Left cardiac atrium (tissue), 4 donors: Measurements from ENCODE around the gene DNAJC11. TPM values are rescaled to one million over a fixed set of nuclear protein-coding genes. Genes with fewer than 3 reads are reported as not detected.

ENCODE experiments used
- ATAC-seq, 2 donors: fragments of 200-7000 bp; cut with Tn5 transposase; one replicate each; pipeline ENCODE4 v1.9.1; 2020; ENCODE audit warnings: mild to moderate bottlenecking in 2 of 2, moderate library complexity in 2 of 2
- DNase-seq: peaks from one replicate; pipeline ENCODE4 v3.0.0-alpha.2; 2020
- intact Hi-C, 2 donors: fragments of 100-400 bp; cut with DNase I; formaldehyde crosslinking; loops; one replicate each; pipeline versions ENCODE4 v1.14.1 to v1.15.1; 2022 to 2023
- total RNA-seq, 2 donors: library from RNA; stranded (reverse); fragmentation: NEBNext Ultra II Directional; extraction: Animal tissue kit (Norgen Biotek cat#: 25700); gene quantifications; one replicate each; pipeline ENCODE4 v1.2.1, GENCODE V29; 2021
- donor health status: DM: no; HTN: yes; CAD: no.
- donor health status: DM: no; HTN: yes; CAD: no; lungs with severe emphysema.
- donor health status: DM: yes; HTN: yes; CAD: no.
- donor health status: Dilated cardiomyopathy.

Gene DNAJC11
- total RNA-seq, 2 donors from 2014 or later, result 54.5 to 57.1 TPM

DNA sequence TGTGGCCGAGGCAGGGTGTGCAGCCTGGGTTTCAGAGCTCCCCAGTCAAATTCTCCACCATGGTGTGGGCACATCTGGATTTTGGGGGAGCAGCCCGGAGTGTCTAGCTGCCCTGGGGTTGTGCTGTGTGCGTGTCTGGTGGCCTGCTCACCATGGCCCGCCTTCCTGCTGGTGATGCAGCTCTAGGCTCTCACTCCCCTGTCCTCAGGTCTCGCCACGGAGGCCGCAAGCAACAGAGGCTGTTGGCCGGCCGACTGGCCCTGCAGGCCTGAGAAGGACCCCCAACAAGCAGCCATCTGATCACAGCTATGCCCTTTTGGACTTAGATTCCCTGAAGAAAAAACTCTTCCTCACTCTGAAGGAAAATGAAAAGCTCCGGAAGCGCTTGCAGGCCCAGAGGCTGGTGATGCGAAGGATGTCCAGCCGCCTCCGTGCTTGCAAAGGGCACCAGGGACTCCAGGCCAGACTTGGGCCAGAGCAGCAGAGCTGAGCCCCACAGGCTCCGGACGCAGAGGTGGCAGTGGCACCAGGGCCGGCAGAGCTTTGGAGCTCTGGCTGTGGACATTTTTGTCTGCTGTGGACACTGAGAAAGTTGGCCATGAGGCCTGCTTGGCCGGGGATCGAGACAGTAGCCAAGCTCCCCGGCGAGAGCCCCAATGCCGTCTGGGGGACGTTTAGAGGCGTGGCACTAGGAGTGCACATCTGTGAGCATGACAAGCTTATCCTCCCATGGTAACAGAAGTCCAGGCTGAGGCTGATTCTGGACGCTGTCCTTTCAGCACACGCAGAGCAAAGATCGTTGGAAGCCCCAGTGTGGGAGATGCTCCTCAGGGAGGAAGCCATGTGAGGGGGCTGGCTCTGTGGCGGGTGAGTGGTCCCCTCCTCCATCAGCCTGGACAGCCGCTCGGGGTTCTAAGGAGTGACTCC is 68.8 kb downstream of the DNAJC11 start:
- no peak for DNase-seq
- no peak for ATAC-seq
- intact Hi-C loops, result no loop called here

DNA sequence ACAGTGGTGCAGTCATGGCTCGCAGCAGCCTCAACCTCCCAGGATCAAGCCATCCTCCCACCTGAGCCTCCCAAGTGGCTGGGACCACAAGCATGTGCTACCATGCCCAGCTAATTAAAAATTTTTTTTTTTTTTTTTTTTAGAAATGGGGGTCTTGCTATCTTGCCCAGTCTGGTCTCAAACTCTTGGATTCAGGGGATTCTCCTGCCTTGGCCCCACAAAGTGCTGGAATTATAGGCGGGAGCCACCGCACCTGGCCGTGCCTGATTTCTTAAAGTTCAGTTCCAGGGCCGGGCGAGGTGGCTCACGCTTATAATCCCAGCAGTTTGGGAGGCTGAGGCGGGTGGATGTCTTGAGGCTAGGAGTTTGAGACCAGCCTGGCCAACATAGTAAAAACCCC is 70.6 kb downstream of the DNAJC11 start:
- intact Hi-C loops, result no loop called here
- ATAC-seq (no peak), DNase-seq (no peak)

DNA sequence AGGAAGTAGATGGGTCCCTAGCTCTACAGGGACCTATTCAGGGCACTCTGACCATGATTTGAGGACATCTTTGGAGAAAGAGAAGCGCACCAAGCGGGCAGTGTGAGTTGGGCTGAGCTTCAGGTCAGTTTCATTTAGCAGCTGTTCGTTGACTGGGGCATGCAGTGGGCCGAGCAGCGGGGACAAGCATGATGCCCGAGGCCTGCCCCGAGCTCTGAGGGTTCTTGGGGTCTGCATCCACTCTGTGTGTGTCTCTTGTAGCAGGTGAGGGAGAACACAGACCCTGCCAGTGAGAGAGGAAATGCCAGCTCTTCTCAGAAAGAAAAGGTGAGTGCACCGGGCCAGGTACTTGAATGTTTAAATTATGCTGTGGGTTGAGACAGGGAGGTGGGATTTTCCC is 71.6 kb downstream of the DNAJC11 start:
- intact Hi-C loops, result no loop called here
- DNase-seq (no peak), ATAC-seq (no peak)

DNA sequence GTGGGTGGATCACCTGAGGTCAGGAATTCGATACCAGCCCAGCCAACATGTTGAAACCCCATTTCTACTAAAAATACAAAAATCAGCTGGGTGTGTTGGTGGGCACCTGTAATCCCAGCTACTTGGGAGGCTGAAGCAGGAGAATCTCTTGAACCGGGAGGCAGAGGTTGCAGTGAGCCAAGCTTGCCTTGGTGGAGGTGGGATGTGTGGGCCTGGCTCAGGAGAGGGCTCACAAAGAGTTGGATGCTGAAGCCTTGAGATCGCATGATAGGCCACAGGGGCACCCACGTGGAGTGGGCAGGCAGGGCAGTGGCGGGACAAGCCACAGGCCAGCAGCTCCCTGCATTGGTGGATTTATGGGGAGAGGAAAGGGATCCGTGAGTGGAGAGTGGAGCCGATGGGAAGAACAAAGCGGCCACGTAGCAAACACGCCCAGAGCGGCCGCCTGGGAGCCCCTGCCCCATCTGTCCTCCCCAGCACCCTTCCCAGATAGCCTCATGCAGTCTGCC is 72.6 kb downstream of the DNAJC11 start:
- DNase-seq, result no peak
- ATAC-seq, result no peak
- intact Hi-C loops, result loop anchor here in 1 of 2 donors (5.0 kb wide), 1 partner anchor 47 kb away; no protein-coding TSS in a partner anchor

DNA sequence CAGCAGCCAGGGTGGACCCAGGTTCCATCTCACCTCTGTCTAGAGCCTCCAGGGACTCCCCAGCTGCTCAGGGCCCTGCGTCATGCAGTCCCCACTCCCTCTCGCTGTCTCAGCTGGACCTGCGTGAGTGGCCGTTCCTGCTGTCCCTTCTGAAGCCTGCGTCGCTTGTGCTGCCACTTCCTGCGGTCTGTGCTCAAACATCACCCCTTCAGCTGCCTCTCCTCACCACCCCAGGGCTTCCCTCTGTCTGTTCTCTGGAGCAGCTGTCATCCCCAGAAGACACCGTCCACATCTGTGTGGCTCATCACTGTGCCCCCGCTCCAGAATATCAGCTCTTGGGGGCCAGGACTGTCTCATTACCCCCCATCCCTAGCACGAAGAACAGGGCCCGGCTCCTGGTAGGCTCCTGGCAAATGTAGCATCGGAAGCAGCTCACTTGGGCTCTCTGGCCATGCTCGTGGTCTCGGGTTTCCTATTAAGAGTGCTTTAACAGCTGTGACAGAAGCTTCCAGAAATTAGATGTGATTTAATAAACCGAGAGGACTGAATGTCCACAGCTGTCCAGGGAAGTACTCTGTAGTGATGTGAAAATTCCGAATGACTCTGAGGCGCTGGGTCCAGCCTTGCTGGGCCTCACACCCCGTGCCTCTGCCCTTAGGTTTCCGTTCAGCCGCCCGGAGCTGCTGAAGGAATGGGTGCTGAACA is 73.6 kb downstream of the DNAJC11 start:
- intact Hi-C loops, result loop anchor here in 1 of 2 donors (5.0 kb wide), 1 partner anchor 46 kb away; no protein-coding TSS in a partner anchor
- ATAC-seq (no peak), DNase-seq (no peak)

DNA sequence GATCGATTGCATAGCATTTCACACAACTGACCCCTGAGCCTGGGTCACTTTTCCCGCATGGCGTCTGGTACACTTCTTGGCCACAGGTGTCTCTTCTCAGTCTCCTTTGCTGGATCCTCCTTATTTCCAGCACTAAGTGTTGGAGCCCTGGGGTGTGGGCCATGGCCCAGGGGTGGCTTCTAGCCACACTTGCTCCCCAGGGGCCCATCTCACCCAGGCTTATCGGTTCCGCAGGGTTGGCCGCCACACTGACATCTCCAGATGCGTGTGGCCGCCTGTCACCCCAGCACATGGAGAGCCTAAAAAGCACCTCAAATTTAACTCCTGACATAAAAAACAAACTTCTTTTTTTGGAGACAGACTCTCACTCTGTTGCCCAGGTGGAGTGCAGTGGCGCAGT is 74.6 kb downstream of the DNAJC11 start:
- no peak for ATAC-seq
- intact Hi-C loops, result loop anchor here in 1 of 2 donors (5.0 kb wide), 1 partner anchor 45 kb away; no protein-coding TSS in a partner anchor
- DNase-seq, result no peak

DNA sequence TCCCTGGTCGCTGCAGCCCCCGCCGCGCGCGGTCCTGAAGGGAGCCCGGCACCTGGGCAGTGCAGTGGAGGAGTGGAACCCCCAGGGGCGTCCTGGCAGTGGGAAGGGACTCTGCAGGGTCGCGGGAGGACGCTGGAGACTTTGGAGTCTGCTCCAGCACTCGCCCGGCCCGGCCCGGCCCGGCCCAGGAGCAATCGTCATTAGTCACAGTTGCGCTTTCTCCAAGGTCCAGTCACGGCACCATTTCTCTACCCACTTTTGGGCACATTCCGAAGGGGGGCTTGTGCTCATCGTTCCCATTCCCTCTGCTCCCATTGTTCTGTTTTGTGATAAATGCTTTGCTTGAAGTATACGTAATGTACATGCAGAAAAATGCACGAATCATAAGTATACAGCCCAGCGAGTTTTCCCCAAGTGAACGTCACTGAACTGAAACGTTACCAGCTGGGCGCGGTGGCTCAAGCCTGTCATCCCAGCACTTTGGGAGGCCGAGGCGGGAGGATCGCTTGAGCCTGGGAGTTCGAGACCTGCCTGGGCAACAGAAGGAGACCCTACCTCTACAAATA is 75.9 kb downstream of the DNAJC11 start:
- intact Hi-C loops, result loop anchor here in 1 of 2 donors (5.0 kb wide), 1 partner anchor 43 kb away; no protein-coding TSS in a partner anchor
- no peak for DNase-seq
- ATAC-seq, result peak; percentile 9 to 32

DNA sequence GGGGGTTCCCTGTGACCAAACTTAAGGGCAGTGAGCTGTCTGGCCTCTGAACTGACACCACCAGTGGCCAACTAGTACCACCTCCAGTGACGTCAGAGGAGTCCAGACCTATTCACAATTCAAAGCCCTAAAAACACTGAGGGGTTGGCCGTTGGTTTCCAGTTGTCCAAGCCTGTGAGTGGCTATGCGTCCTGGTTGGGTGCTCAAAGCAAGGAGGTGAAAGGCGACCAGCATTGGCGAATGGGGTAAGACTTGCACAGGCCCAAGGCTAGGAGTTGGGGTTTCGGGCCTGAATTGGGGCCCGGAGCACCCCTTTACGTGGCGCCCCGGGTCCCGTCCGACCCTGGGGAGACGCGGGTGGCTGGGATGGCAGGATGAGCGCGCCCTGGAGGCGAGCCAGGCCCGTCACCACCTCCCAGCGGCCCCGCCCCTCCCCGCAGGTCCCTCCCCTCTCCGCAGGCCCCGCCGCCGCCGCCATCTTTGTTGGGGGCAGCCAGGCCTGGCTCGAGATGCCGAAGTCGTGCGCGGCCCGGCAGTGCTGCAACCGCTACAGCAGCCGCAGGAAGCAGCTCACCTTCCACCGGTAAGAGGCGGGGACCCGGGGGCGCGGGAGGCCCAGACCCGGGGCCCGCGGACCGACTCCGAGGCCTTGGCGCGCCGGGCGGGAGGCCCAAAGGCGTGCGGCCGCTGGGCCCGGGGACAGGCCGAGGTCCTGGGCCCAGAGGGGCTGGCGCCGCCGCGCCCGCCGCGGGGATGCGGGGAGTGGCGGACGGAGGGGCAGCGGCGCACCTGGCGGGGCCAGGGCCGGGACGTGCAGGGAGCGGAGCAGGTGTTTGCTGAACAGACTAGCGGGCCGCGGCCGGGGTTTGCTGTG is 76.7 kb downstream of the DNAJC11 start, which contains the start of gene THAP3:
Gene THAP3, plus strand, starts transcription at position 159 of the 874 bp plus-strand sequence. Its CDS starts 351 bp downstream, at position 510.
- peak; percentile 92 for DNase-seq
- intact Hi-C loops, result loop anchor here in 1 of 2 donors (5.0 kb wide), 1 partner anchor 43 kb away; no protein-coding TSS in a partner anchor
- ATAC-seq, result peak; percentile 93 to 95

DNA sequence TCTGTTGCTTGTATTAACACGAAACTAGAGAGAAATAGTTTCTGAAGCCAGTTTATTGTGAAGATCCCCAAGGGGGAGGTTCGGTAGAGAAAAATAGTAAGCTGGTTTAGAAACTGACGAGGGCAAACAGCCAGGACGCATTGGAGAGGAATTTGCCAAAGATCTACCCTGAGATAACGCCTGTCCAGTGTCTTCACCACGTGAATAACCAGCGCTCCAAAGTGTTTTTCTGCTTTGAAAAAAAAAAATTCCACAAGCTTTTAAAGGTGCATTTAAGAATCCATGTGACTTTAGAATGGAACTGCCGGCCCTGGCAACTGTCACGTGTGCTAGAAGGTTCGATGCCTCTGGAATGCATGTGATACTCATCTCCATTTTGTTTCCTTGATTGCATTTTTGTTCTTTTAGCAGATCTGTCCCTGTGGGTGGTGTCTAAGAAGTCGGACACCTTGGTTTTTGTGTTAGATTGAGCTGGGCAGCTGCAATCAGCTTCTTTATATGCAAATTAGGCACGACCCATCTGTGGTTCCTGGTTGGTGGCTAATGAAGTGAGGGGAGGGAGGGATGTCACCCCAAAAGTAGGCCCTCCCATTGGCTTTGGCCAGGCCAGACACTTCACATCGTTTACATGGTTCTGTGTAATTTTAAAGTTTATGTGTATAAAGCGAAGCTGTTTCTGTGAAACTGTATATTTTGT is 78.2 kb downstream of the DNAJC11 start:
- DNase-seq (no peak), ATAC-seq (no peak)
- intact Hi-C loops, result no loop called here

DNA sequence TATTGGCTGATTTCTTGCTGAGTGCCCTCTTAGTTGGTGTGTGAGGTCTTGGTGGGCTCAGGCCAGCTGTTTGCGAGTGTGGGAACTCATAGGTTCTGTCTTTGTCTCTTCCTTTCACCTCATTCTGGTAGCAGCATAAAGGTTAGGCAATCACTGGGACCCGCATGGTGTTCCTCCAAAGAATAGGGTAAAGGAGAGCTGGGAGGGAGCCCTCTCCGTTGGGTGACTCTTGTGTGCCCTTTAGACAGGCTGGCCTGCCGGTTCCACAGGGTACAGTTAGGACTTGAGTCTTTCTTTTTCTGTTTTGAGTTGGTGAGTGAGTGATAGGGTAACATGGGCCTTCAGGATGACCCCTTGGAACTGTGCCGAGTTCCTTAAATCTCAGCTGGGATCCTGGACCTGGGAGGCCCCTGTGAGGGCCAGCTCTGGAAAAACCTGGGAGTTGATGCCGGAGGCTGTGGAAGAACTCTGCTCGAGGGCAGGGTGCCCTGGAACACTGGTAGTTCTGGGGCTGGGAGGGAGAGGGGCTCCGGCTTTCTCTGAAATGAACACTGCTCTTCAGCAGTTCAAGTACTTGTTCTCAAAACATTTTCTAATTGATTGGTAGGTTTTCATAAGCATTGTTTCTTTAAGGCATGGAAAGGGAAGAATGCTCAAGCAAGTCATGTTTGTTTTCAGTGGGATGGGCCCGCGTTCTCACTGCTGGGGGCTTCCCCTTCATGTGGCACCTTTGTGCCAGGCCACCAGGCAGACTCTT is 79.0 kb downstream of the DNAJC11 start:
- intact Hi-C loops, result no loop called here
- DNase-seq, result no peak

DNA sequence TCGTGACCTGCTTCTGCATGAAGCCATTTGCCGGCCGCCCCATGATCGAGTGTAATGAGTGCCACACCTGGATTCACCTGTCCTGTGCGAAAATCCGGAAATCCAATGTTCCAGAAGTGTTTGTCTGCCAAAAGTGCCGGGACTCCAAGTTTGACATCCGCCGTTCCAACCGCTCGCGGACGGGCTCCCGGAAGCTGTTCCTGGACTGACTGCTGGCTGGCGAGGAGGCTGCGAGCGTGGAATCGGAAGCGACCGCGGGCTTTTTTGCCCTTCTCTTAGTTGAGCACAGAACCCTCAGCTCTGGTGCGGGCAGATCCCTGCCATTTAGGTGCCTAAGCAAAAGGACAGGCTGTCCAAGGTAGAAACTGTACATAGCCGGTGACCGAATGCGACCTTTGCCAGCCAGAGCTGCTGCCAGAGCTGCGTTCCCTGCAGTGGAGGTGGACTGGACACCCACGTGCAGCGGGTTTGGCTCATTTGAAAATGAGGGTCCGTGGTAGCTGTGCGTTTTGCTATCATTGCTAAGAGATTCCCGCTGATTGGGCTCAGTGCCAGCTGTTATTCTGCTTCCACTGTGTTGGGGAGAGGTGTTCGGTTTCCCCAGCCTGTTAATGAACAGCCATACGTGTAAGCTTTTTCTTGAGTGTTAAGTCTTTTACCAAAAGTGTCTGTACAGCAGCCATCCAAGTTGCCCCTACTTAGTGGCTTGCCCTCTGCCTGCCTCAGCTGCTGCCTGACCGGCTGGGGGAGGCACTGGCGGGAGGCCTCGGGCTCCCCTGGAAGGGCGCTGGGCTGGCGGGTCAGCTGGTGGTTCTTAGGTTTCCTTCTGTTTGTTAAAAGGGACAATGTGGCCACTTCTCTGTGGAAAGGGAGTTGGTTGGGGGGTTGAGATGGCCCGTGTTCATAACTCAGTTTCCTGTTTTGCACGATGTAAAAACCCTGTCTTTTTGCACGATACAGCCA is 79.9 kb downstream of the DNAJC11 start:
- DNase-seq (no peak), ATAC-seq (no peak)
- intact Hi-C loops, result no loop called here

More for the DNA sequence above, 79.0 kb downstream of the DNAJC11 start:
- peak in 1 of 2 donors; percentile 28 for ATAC-seq

DNA sequence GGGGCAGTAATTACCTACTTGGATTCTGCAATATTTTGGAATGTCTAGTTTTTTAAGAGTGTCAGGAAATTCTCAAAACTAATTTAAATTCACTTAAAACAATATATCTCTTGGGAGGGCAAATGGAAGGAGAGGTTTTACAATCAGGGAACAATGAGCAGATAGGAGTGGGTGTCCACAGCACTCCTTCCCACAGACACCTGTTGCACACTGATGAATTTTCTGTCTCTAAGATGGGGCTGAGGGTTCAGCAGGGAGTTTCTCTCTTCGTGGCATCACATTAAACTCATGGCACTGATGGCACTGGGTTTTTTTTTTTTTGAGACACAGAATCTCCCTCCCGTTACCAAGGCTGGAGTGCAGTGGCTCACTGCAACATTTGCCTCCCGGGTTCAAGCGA is 82.6 kb downstream of the DNAJC11 start:
- intact Hi-C loops, result no loop called here
- DNase-seq, result no peak
- ATAC-seq, result no peak

DNA sequence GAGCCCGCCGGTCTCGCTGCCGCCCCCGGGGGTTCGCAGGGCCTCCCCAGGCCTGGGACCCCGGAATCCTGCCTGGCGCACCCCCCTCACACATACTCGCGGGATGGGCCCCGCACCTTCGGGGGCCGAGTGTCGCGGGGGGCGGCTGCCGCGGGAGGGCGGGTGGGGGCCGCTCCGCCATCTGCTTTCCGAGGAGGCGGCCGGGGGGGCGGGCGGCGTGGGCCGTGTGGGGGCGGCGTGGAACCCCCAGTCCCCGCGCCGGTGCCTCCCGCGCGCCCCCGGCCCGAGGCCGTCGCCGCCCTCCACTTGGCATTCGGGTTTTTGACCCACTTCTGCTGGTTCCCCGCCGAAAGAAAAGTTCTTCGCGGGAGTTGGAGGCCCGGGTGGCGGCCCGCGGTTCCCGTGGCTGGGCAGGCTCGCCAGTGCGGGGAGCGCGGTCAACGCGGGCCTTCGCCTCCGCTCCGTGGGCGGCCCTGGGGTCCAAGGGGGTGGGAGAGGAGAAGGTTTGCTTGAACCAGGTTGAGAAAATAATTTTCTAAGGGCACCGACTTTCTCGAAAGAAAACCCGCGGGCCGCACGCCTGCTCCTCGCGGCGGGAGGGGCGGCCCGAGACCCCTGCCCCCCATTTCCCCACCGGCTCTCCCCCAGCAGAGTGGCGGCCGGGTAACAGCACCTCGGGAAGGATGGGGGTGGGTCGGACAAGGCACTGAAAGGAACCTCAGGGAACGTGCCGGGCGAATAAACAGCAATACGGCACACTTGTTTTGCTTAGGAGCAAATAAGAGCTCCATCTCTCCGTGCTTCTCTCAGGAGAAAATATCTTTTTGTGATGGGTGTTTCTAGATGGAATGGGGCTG is 86.5 kb downstream of the DNAJC11 start:
- no peak for DNase-seq
- intact Hi-C loops, result no loop called here

DNA sequence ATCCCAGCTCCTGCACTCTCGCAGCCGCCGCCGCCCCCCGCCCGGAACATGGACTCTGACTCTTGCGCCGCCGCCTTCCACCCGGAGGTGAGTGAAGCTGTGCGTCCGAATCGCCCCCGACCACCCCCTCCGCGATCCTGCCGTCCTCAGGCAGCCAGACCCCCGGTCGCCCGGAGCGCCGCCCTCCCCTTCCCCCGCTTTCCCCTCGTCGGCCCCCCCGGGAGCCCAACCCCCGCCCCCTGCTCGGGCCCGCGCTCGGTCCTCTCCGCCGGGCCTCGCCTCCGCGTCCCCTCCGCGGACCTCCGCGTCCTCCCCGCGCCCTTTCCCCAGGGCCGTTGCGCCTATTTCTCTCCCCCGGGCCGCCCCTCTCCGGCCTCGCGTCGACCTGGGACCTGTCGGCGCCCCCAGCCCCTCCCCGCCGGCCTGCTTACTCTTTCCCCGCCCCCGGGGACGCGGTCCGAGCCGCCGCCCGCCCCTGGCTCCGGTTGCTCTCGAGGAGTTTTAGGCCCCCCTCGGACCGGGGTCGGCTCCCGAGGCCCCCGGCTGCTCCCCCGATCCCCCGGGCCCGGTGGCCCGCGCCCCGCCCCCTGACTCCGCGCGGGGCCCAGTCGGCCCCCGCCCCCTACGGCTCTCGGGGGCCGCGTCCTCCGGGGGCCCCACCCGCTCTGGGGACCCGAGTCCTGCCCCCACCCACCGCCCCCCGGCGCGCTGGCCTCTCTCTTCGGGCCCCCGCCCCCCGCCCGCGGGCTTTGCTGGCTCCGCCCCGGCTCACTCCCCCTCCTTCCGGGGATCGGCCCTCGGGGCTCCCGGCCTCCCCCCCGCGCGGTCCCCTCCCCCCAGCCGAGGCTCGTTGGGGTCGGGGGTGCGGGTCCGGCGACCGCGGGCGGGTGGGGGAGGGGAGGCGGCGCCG is 87.3 kb downstream of the DNAJC11 start:
- ATAC-seq (peak; percentile 8 to 21), DNase-seq (peak; percentile 69)
- intact Hi-C loops, result no loop called here

More for the DNA sequence above, 86.5 kb downstream of the DNAJC11 start:
- no peak for ATAC-seq
